Right lung (tissue), 5 donors: ENCODE measurements around the gene RALGPS1. TPM values are rescaled to one million over a fixed set of nuclear protein-coding genes. Genes with fewer than 3 reads are reported as not detected.

ENCODE experiments used
- DNase-seq, 2 donors: peaks; one replicate each; pipeline ENCODE4 v3.0.0-alpha.2; 2013
- polyA plus RNA-seq, 5 donors: library from polyadenylated mRNA; unstranded; fragments of 120-200 nt; gene quantifications; one replicate each; pipeline versions ENCODE4 v1.2.1 to v1.2.3, GENCODE V29; 2013; ENCODE audit warnings: inconsistent platforms in 1 of 5, low replicate concordance in 1 of 5; ENCODE audit not compliant: insufficient read length in 5 of 5, insufficient read depth in 1 of 5

The RALGPS1 gene
- polyA plus RNA-seq, 5 donors, result 19.5 to 26.4 (median 20.3) TPM

GRCh38 chr9:127154003-127154389 lies 239.4 kb downstream of the RALGPS1 start:
- DNase-seq, result no peak

- peak; percentile 39 to 42 for DNase-seq
Observed at GRCh38 chr9:127154390-127155191, 240.0 kb downstream of the RALGPS1 start.

- no peak for DNase-seq
Observed at GRCh38 chr9:127155314-127155960, 240.9 kb downstream of the RALGPS1 start.

GRCh38 chr9:127158786-127159324 lies 244.3 kb downstream of the RALGPS1 start:
- DNase-seq, result no peak

GRCh38 chr9:127159325-127159801 lies 244.8 kb downstream of the RALGPS1 start:
- DNase-seq, result no peak

GRCh38 chr9:127159949-127160610 lies 245.5 kb downstream of the RALGPS1 start:
- no peak for DNase-seq

GRCh38 chr9:127161081-127161624 lies 246.6 kb downstream of the RALGPS1 start:
- no peak for DNase-seq

GRCh38 chr9:127162046-127162863 lies 247.7 kb downstream of the RALGPS1 start:
- no peak for DNase-seq

- no peak for DNase-seq
Observed at GRCh38 chr9:127162864-127163365, 248.3 kb downstream of the RALGPS1 start.

- no peak for DNase-seq
Observed at GRCh38 chr9:127163409-127163808, 248.8 kb downstream of the RALGPS1 start.

- no peak for DNase-seq
Observed at GRCh38 chr9:127165116-127165515, 250.5 kb downstream of the RALGPS1 start.

GRCh38 chr9:127166111-127166510 lies 251.5 kb downstream of the RALGPS1 start:
- DNase-seq, result no peak

- no peak for DNase-seq
Observed at GRCh38 chr9:127166651-127167524, 252.3 kb downstream of the RALGPS1 start.

GRCh38 chr9:127167560-127168326 lies 253.2 kb downstream of the RALGPS1 start:
- DNase-seq, result no peak

- no peak for DNase-seq
Observed at GRCh38 chr9:127168756-127169574, 254.4 kb downstream of the RALGPS1 start.

- DNase-seq, result no peak
Observed at GRCh38 chr9:127169575-127169883, 254.9 kb downstream of the RALGPS1 start.

GRCh38 chr9:127170103-127170502 lies 255.5 kb downstream of the RALGPS1 start:
- no peak for DNase-seq

GRCh38 chr9:127170652-127171051 lies 256.1 kb downstream of the RALGPS1 start:
- DNase-seq, result no peak
